Hepatic stellate cell (primary cell): Measurements from ENCODE around the gene GAS7.
"Not testable (repeated sequence)": the region's sequence is repeated elsewhere in the genome, so short reads cannot be mapped to it uniquely, and the experiment has no call there.

Experiments
- DNase-seq: peaks from one replicate; pipeline ENCODE4 v3.0.0; 2011; ENCODE audit warnings: low spot score

GAS7 gene

GRCh38 chr17:9942885-9943284, 255.5 kb downstream of the GAS7 start:
- DNase-seq: no peak

- no peak for DNase-seq
These were observed 257.1 kb downstream of the GAS7 start for GRCh38 chr17:9941305-9941704.

- no peak for DNase-seq
These were observed 257.6 kb downstream of the GAS7 start for GRCh38 chr17:9940841-9941240.

GRCh38 chr17:9938764-9939163, 259.6 kb downstream of the GAS7 start:
- DNase-seq: no peak

GRCh38 chr17:9937901-9938300, 260.5 kb downstream of the GAS7 start:
- no peak for DNase-seq

- DNase-seq: no peak
These were observed 261.1 kb downstream of the GAS7 start for GRCh38 chr17:9937241-9937761.

- no peak for DNase-seq
These were observed 262.3 kb downstream of the GAS7 start for GRCh38 chr17:9936095-9936494.

- DNase-seq: no peak
These were observed 263.0 kb downstream of the GAS7 start for GRCh38 chr17:9935408-9935807.

- no peak for DNase-seq
These were observed 264.1 kb downstream of the GAS7 start for GRCh38 chr17:9934331-9934730.

GRCh38 chr17:9932491-9932890, 265.9 kb downstream of the GAS7 start:
- no peak for DNase-seq

- no peak for DNase-seq
These were observed 267.2 kb downstream of the GAS7 start for GRCh38 chr17:9931144-9931741.

GRCh38 chr17:9929871-9930270, 268.5 kb downstream of the GAS7 start:
- no peak for DNase-seq

GRCh38 chr17:9928601-9929333, 269.6 kb downstream of the GAS7 start:
- DNase-seq: peak; percentile 17

- no peak for DNase-seq
These were observed 272.1 kb downstream of the GAS7 start for GRCh38 chr17:9926150-9926804.

GRCh38 chr17:9925457-9925856, 272.9 kb downstream of the GAS7 start:
- no peak for DNase-seq

- DNase-seq: peak; percentile 63
These were observed 273.6 kb downstream of the GAS7 start for GRCh38 chr17:9924735-9925191.

GRCh38 chr17:9922012-9922848, 276.2 kb downstream of the GAS7 start:
- no peak for DNase-seq

- DNase-seq: not testable (repeated sequence)
These were observed 277.2 kb downstream of the GAS7 start for GRCh38 chr17:9921216-9921615.

GRCh38 chr17:9918804-9919352, 279.5 kb downstream of the GAS7 start:
- DNase-seq: no peak

- no peak for DNase-seq
These were observed 280.1 kb downstream of the GAS7 start for GRCh38 chr17:9918352-9918751.

GRCh38 chr17:9917801-9918200, 280.6 kb downstream of the GAS7 start:
- no peak for DNase-seq

- no peak for DNase-seq
These were observed 281.3 kb downstream of the GAS7 start for GRCh38 chr17:9917131-9917530.
